ENCODE data around the gene MKNK2. TPM values are rescaled to one million over a fixed set of nuclear protein-coding genes. Genes with fewer than 3 reads are reported as not detected.

The MKNK2 gene
- total RNA-seq, 1 experiment from 2014 or later: 34.5 TPM

DNA sequence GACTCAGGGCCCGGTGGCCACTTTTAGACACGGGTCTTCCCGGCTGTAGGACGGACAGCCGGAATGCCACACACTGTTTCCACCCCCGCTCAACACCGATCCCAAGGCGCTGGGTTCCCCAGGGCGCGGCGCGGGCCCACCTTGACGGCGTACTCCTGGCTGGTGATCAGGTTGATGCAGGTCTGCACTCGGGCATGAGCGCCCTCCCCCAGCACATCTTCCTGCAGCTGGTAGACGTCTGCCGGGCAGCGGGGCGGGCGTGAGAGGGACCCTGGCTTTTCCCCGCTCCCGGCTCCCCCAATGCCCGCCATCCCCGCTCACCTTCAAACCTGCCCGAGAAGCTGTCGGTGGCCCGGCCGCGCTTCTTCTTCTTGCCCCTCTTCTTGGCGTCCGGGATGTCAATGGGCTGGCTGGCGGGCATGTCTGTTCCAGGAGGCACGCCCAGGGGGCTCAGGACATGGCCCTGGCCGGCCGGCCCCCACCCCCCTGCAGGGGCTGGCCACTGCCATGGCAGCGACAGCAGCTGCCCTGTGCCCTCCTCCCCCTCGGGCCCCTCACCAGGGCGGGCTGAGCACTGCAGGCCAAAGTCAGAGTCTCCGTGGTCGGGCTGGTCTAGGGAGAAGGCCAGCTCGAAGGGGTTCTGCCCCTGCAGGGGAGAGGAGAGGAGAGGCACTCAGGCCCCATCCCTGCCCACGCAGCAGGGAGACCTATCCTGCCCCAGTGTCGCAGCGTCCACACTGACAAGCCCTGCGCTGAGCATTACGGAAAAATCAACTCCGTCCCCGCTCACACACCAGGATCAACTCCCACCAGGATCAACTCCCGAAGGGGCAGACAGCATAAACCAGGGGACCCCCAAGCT, 4.8 kb downstream of the MKNK2 start:
- Histone ChIP-seq H3K4me1 (peaks cover 11% of the 10 kb centered on the region), H3K4me3 (no peak overlapping the region), H3K27me3 (no peaks in the 10 kb centered on the region), H3K9me3 (replicated peaks) (no peaks in the 10 kb centered on the region), H3K36me3 (peaks cover 9% of the 10 kb centered on the region; the same call in 1 of the 2 replicates), H3K27ac (no peak overlapping the region)
- DNase-seq: no peak

DNA sequence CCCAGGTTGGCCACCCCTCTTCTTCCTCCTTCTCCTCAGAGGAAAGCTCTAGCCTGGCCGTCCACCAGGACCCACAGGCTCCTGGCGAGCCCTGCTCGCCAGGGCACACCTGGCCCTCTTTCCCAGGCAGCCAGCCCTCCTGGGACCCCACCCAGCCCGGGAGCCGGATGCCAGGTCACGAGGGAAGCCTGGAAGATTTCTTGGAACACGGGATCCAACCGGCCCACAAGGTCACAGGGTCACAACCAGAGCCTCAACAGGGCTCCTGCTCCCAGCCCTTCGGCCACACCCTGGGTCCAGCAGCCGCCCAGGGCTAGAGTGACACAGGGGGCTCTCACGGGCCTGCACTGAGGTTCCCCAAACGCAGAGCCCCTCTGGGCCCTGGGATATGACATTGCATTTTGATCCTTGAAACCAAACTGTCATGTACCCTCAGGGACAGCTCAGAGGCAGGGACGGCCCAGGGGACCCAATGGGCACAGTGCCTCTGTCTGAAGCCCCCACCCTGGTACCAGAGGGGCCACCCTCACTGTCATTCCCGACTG, 5.5 kb downstream of the MKNK2 start:
- DNase-seq: no peak
- Histone ChIP-seq H3K27ac (no peak overlapping the region), H3K36me3 (peaks cover 9% of the 10 kb centered on the region; the same call in 1 of the 2 replicates), H3K27me3 (no peaks in the 10 kb centered on the region), H3K4me1 (peaks cover 11% of the 10 kb centered on the region), H3K9me3 (replicated peaks) (no peaks in the 10 kb centered on the region), H3K4me3 (no peak overlapping the region)

- peaks cover 9% of the 10 kb centered on the region; the same call in 1 of the 2 replicates for H3K36me3 ChIP-seq
- H3K9me3 ChIP-seq (replicated peaks): no peaks in the 10 kb centered on the region
- H3K27me3 ChIP-seq: no peaks in the 10 kb centered on the region
- no peak overlapping the region for H3K27ac ChIP-seq
- DNase-seq: no peak
- peaks cover 11% of the 10 kb centered on the region for H3K4me1 ChIP-seq
- H3K4me3 ChIP-seq: no peak overlapping the region
Observed at GRCh38 chr19:2044709-2045500, 6.1 kb downstream of the MKNK2 start.

DNA sequence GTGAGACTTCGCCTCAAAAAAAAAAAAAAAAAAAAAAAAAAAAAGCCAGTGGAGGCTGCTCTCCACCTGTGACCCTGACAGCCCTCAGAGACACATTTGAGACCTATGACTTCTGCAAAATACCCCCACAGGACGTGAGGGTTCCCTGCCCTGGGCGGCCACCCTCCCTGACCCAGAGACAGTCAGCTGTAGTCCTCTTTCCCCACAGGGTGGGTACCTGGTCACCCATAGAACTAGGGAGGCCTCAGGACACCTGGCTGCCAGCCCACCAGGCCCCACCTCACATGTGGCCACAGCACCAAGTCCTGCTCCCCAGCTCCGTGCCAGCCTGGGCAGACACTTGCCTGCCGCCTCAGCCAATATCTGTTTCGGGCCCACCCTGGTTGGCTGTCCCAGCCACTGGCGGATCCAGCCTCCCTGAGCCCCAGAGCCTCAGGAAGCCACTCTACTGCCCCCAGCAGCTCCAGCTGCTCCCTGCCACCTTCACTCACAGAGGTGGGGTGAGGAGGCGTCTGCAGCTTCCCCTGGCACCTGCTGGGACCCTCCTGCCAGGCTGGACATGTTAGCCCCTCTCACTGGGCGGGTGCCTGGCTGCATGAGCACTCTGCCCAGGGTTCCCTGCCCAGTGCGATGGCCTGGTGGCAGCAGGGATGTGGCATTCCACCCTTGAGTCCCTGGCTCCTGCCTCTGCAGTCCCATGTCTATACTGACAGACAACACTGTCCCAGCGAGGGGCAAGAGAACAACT, 6.9 kb downstream of the MKNK2 start:
- H3K27me3 ChIP-seq: no peaks in the 10 kb centered on the region
- H3K4me1 ChIP-seq: peaks cover 11% of the 10 kb centered on the region
- H3K36me3 ChIP-seq: peaks cover 9% of the 10 kb centered on the region; the same call in 1 of the 2 replicates
- no peaks in the 10 kb centered on the region for H3K9me3 ChIP-seq (replicated peaks)
- H3K4me3 ChIP-seq: no peak overlapping the region
- no peak overlapping the region for H3K27ac ChIP-seq
- no peak for DNase-seq

DNA sequence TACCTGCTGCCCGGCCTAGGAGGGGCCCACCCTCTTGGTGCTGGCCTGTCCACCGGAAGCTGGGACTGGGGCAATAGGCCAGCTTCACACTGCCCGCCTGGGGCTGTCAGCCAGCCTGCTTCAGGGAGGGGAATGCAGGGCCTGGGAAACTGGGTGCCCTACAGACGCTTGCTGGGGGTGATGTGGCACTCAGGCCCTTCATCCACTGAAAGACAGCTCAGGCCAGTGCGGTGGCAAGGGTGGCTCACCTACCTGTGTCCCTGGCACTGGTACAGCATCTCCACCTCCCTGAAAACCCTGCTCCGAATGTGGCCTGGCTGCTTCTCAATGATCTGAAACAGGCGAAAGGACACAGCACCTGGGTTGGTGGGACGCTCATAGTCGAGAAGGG, 7.8 kb downstream of the MKNK2 start:
- Histone ChIP-seq H3K27ac (no peak overlapping the region), H3K36me3 (peaks cover 9% of the 10 kb centered on the region; the same call in 1 of the 2 replicates), H3K4me1 (peaks cover 11% of the 10 kb centered on the region), H3K9me3 (replicated peaks) (no peaks in the 10 kb centered on the region), H3K4me3 (no peak overlapping the region), H3K27me3 (no peaks in the 10 kb centered on the region)
- no peak for DNase-seq

DNA sequence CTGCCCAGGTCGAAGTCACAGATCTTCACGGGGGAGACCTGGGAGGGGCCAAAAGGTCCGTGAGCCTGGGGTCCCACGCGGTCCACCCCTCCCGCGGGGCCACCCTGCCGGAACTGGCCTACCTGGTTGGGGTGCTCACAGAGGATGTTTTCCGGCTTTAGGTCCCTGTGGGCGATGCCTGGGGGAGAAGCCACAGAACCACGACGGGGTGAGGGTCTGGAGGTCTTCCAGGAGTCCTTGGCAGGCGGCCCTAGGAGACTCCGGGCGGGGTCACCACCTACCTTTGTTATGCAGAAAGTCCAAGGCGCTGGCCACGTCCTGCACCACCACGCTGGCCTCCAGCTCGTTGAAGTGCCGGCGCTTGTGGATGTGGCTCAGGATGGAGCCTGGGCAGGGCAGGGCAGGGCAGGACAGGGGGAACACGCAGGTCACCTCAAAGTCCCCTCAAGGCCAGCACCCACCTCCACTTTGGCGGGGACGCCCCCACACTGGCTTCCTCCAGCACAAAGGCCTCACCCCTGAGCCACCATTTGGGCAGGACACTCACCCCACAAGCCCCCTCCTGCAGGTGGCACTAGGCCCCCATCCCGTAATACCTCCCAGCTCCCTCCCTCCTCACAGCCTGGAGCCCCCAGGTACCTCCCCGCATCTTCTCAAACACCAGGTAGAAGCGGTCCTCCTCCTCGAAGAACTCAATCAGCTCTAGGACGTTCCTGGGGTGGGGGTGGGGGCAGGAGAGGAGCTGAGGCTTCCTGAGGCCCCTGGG, 8.4 kb downstream of the MKNK2 start:
- Histone ChIP-seq H3K9me3 (replicated peaks) (no peaks in the 10 kb centered on the region), H3K27me3 (no peaks in the 10 kb centered on the region), H3K4me1 (peaks cover 8% of the 10 kb centered on the region), H3K4me3 (no peak overlapping the region), H3K36me3 (peaks cover 9% of the 10 kb centered on the region; the same call in 1 of the 2 replicates), H3K27ac (no peak overlapping the region)
- DNase-seq: no peak

- H3K27me3 ChIP-seq: no peaks in the 10 kb centered on the region
- DNase-seq: peak; percentile 50 to 64
- H3K4me1 ChIP-seq: peaks cover under 1% of the 10 kb centered on the region; the same call in 1 of the 2 replicates
- no peaks in the 10 kb centered on the region for H3K9me3 ChIP-seq (replicated peaks)
- H3K27ac ChIP-seq: no peak overlapping the region
- no peak overlapping the region for H3K4me3 ChIP-seq
- H3K36me3 ChIP-seq: peaks cover 9% of the 10 kb centered on the region; the same call in 1 of the 2 replicates
Observed at GRCh38 chr19:2041683-2042484, 9.2 kb downstream of the MKNK2 start.

DNA sequence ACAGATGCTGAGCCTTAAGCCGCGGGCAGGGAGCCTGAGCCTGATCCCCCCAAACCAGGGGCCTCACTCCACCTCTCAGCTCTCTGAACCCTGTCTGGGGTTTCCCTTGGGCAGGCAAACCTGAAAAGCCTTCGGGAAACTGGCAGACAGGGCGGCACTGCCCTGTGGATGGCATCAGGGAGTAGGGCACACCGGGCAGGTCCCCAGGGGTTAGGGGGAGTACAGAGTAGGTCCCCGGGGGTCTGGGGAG, 9.7 kb downstream of the MKNK2 start:
- peaks cover 9% of the 10 kb centered on the region; the same call in 1 of the 2 replicates for H3K36me3 ChIP-seq
- H3K27ac ChIP-seq: no peak overlapping the region
- no peaks in the 10 kb centered on the region for H3K27me3 ChIP-seq
- no peak for DNase-seq
- H3K9me3 ChIP-seq (replicated peaks): no peaks in the 10 kb centered on the region
- H3K4me1 ChIP-seq: no peaks in the 10 kb centered on the region
- H3K4me3 ChIP-seq: no peak overlapping the region

- DNase-seq: no peak
- H3K27ac ChIP-seq: no peak overlapping the region
Observed at GRCh38 chr19:2040647-2041432, 10.2 kb downstream of the MKNK2 start.

DNA sequence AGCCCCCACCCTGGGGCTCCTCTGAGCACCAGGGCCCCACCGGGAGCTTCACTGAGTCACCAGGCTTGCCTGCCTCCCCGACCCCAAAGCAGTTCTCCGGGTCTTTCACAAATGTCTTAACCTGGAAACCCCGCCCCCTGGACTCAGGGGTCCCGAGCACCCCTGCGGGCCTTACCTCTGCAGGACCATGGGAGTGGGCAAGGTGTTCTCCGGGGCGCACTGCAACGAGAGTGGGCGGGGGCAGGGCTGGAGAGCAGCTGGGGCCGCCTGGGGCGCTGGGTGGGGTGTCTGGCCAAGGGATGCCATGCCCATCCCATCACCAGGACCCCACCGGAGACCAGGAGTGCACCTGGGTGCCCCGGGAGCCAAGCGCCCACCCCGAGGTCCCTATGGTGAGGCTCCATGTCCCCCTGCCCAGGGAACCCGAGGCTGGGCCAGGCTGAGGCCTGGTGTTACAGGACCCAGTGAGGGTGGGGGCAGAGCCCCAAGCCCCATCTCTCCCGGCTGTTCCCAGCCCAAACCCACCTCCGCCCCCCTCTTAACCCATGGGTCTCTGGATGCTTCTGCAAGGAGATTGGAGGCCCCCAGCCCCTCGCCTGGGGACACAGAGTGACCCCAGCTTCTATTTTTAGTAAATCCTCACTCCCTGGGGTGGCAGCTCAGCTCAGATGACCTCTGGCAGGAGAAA, 10.9 kb downstream of the MKNK2 start:
- Histone ChIP-seq H3K27ac (no peak overlapping the region), H3K36me3 (peaks cover 7% of the 10 kb centered on the region; the same call in 1 of the 2 replicates)
- no peak for DNase-seq

More at GRCh38 chr19:2040647-2041432, 10.2 kb downstream of the MKNK2 start:
- Histone ChIP-seq H3K27me3 (no peaks in the 10 kb centered on the region), H3K4me3 (no peak overlapping the region), H3K9me3 (replicated peaks) (no peaks in the 10 kb centered on the region), H3K36me3 (peaks cover 7% of the 10 kb centered on the region; the same call in 1 of the 2 replicates), H3K4me1 (no peaks in the 10 kb centered on the region)

DNA sequence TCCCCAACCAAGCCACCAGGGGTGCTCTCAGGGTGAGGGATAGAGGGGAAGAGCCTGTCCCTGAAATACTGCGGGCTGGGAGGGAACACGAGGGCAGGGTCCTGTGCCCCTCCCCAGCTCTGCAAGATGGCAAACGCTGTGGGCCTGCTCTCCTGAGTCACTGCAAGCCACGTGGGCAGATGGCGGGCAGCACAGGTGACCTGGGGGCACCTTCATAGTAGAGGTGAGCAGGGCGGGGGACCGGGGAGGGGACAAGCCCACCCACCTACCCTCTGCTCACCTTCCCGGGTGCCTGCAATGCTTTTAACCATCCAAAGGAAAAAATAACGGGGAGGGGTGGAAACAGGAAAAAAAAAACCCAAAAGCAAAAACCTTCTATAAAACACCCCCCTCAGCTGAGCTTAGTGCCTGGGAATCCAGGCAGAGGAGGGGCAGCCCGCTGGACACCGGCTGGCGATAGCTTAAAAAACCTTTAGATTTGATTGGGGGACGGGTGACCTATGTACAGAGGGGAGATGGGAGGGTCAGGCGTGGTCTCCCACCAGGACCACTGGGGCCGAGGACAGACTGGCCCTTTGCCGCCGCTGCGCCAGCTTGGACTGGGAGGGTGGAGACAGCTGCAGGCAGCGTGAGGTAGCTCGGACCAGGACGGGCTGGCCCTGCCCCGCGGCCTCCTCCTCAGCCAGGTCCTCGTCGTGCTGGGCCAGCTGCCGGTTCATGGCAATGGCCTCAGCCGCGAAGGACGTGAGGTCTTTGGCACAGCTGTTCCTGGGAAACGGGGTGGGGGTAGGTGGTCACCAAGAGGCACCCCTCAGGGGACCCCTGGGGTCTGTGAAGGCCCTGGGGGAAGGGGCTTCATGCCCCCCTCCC, 11.7 kb downstream of the MKNK2 start:
- Histone ChIP-seq H3K4me1 (no peaks in the 10 kb centered on the region), H3K27me3 (no peaks in the 10 kb centered on the region), H3K27ac (no peak overlapping the region), H3K4me3 (no peak overlapping the region), H3K36me3 (peaks cover 7% of the 10 kb centered on the region; the same call in 1 of the 2 replicates), H3K9me3 (replicated peaks) (no peaks in the 10 kb centered on the region)
- no peak for DNase-seq

More for the DNA sequence above, 10.9 kb downstream of the MKNK2 start:
- H3K27me3 ChIP-seq: no peaks in the 10 kb centered on the region
- H3K4me3 ChIP-seq: no peak overlapping the region
- no peaks in the 10 kb centered on the region for H3K4me1 ChIP-seq
- no peaks in the 10 kb centered on the region for H3K9me3 ChIP-seq (replicated peaks)
